Endodermal cell (in vitro differentiated cells): ENCODE data around the gene UBE2D3. TPM values are rescaled to one million over a fixed set of nuclear protein-coding genes. Genes with fewer than 3 reads are reported as not detected.

Experiments
- DNase-seq: peaks from one replicate; pipeline ENCODE4 v3.0.0-alpha.2; 2017
- H3K27ac ChIP-seq: 2 replicates; pipeline ENCODE4 v1.5.1; 2013; ENCODE audit warnings: mild to moderate bottlenecking, low read depth, low read length, moderate library complexity
- H3K27me3 ChIP-seq: 2 replicates; pipeline ENCODE4 v1.6.1; 2013; ENCODE audit warnings: mild to moderate bottlenecking, low read length, moderate library complexity; ENCODE audit not compliant: insufficient read depth, control insufficient read depth, poor library complexity, severe bottlenecking
- H3K36me3 ChIP-seq: 2 replicates; pipeline ENCODE4 v1.7.0; 2013; ENCODE audit warnings: mild to moderate bottlenecking, low read length, moderate library complexity; ENCODE audit not compliant: control insufficient read depth, insufficient read depth
- H3K4me1 ChIP-seq: one replicate; pipeline ENCODE4 v1.7.0; 2013; ENCODE audit warnings: low read length; ENCODE audit not compliant: control insufficient read depth, insufficient read depth
- H3K4me3 ChIP-seq: 2 replicates; pipeline ENCODE4 v1.5.1; 2013; ENCODE audit warnings: mild to moderate bottlenecking, low read length, moderate library complexity
- H3K9ac ChIP-seq: 2 replicates; pipeline ENCODE4 v1.6.1; 2013; ENCODE audit warnings: mild to moderate bottlenecking, low read length, moderate library complexity; ENCODE audit not compliant: poor library complexity, severe bottlenecking; ENCODE audit errors: extremely low read depth
- H3K9me3 ChIP-seq: 2 replicates; pipeline ENCODE4 v1.6.1; 2013; ENCODE audit warnings: mild to moderate bottlenecking, low read length, moderate library complexity; ENCODE audit not compliant: control insufficient read depth
- H3K27ac Mint-ChIP-seq: 2 replicates; pipeline ENCODE4 v1.8.0; 2020; ENCODE audit warnings: mixed read lengths
- H3K27me3 Mint-ChIP-seq: 2 replicates; pipeline ENCODE4 v1.8.0; 2021; ENCODE audit warnings: mild to moderate bottlenecking, mixed read lengths; ENCODE audit not compliant: insufficient read depth
- H3K36me3 Mint-ChIP-seq: 2 replicates; pipeline ENCODE4 v1.8.0; 2020; ENCODE audit warnings: low read depth, mixed read lengths
- H3K4me1 Mint-ChIP-seq: 2 replicates; pipeline ENCODE4 v1.8.0; 2020; ENCODE audit warnings: mixed read lengths
- H3K4me3 Mint-ChIP-seq: 2 replicates; pipeline ENCODE4 v1.8.0; 2020; ENCODE audit warnings: mild to moderate bottlenecking, moderate library complexity, mixed read lengths
- H3K9me3 Mint-ChIP-seq: 2 replicates; pipeline ENCODE4 v1.8.0; 2020; ENCODE audit warnings: mild to moderate bottlenecking, mixed read lengths
- CTCF ChIP-seq: fragments of 200-600 bp; sonication (generic); conservative IDR thresholded peaks from 2 replicates; pipeline ENCODE4 v1.5.0; 2021; ENCODE audit warnings: antibody characterized with exemption, mild to moderate bottlenecking
- WGBS, 2 experiments: methylation state at CpG; one replicate each; pipeline versions ENCODE4 v1.1.5 to v1.1.7; 2013; ENCODE audit warnings: missing lambda C conversion rate in 2 of 2, mixed read lengths in 1 of 2; ENCODE audit not compliant: insufficient coverage in 1 of 2, insufficient read length in 1 of 2; 5-methylcytosine and 5-hydroxymethylcytosine counted together
- total RNA-seq, 2 donors: library from RNA; stranded (reverse); fragmentation: NEBNext Ultra II Directional in 1 of 2; extraction: Animal tissue kit (Norgen Biotek cat#: 25700) in 1 of 2; gene quantifications; 2 replicates in 1 of 2; 3 replicates in 1 of 2; pipeline ENCODE4 v1.2.1, GENCODE V29; 2021

UBE2D3 gene
- total RNA-seq, 2 donors from 2014 or later, result 283 to 310 TPM

- Histone ChIP-seq H3K4me3 (no peak overlapping the region), H3K9me3 (no peaks in the 10 kb centered on the region), H3K36me3 (no peaks in the 10 kb centered on the region), H3K27ac (no peak overlapping the region), H3K4me1 (peaks cover 8% of the 10 kb centered on the region), H3K27me3 (no peaks in the 10 kb centered on the region), H3K9ac (no peak overlapping the region)
- H3K36me3 Mint-ChIP-seq, result no peaks in the 10 kb centered on the region
- no peak overlapping the region for H3K27ac Mint-ChIP-seq
- no peak overlapping the region for H3K4me3 Mint-ChIP-seq
- H3K9me3 Mint-ChIP-seq, result no peaks in the 10 kb centered on the region
- peaks cover 2% of the 10 kb centered on the region for H3K27me3 Mint-ChIP-seq
- H3K4me1 Mint-ChIP-seq, result peaks cover 10% of the 10 kb centered on the region
- TF ChIP-seq CTCF, result no peak
- 86% methylated on average over 2 of the region's 2 CpGs; no CpG with 5 or more reads in 1 of the 2 experiments for WGBS, 2 experiments
- no peak for DNase-seq
Observed at GRCh38 chr4:102783006-102783405, 44.3 kb downstream of the UBE2D3 start.

GRCh38 chr4:102781570-102781969 is 45.8 kb downstream of the UBE2D3 start:
- Mint-ChIP-seq H3K4me3 (no peak overlapping the region), H3K9me3 (no peaks in the 10 kb centered on the region), H3K27me3 (peaks cover 4% of the 10 kb centered on the region), H3K36me3 (no peaks in the 10 kb centered on the region), H3K27ac (no peak overlapping the region), H3K4me1 (peaks cover 10% of the 10 kb centered on the region)
- no peak for TF ChIP-seq CTCF
- Histone ChIP-seq H3K9me3 (no peaks in the 10 kb centered on the region), H3K9ac (no peak overlapping the region), H3K36me3 (no peaks in the 10 kb centered on the region), H3K4me3 (no peak overlapping the region), H3K4me1 (peaks cover 8% of the 10 kb centered on the region), H3K27ac (no peak overlapping the region), H3K27me3 (no peaks in the 10 kb centered on the region)
- WGBS, 2 experiments, result 85 to 100% methylated on average over 1 of the region's 1 CpG
- no peak for DNase-seq

GRCh38 chr4:102780476-102781144 is 46.7 kb downstream of the UBE2D3 start:
- H3K4me3 ChIP-seq, result no peak overlapping the region
- no peak overlapping the region for H3K27ac ChIP-seq
- no peak for TF ChIP-seq CTCF
- no peaks in the 10 kb centered on the region for H3K36me3 ChIP-seq
- no peaks in the 10 kb centered on the region for H3K36me3 Mint-ChIP-seq
- H3K9me3 ChIP-seq, result no peaks in the 10 kb centered on the region
- no peak overlapping the region for H3K4me3 Mint-ChIP-seq
- H3K27me3 ChIP-seq, result no peaks in the 10 kb centered on the region
- no peaks in the 10 kb centered on the region for H3K9me3 Mint-ChIP-seq
- H3K27me3 Mint-ChIP-seq, result peaks cover 12% of the 10 kb centered on the region
- H3K4me1 ChIP-seq, result peaks cover 8% of the 10 kb centered on the region
- 86 to 90% methylated on average over 3 to 5 of the region's 5 CpGs for WGBS, 2 experiments
- no peak for DNase-seq
- peaks cover 10% of the 10 kb centered on the region for H3K4me1 Mint-ChIP-seq
- no peak overlapping the region for H3K9ac ChIP-seq
- no peak overlapping the region for H3K27ac Mint-ChIP-seq
